Tibial nerve (tissue), 4 donors: Measurements from ENCODE around the gene TBC1D14. TPM values are rescaled to one million over a fixed set of nuclear protein-coding genes. Genes with fewer than 3 reads are reported as not detected.

ENCODE experiments used
- DNase-seq, 2 donors: peaks; one replicate each; pipeline ENCODE4 v3.0.0-alpha.2; 2019; ENCODE audit warnings: low spot score in 2 of 2
- H3K27ac ChIP-seq, 4 donors: fragments of 200-600 bp; sonication (generic) in 3 of 4; one replicate each; pipeline ENCODE4 v1.5.1; 2017 to 2019; ENCODE audit warnings: mild to moderate bottlenecking in 1 of 4
- H3K27me3 ChIP-seq, 2 donors: fragments of 200-600 bp; sonication (generic) in 1 of 2; one replicate each; pipeline versions ENCODE4 v1.5.1 to v1.6.0; 2017 to 2019
- H3K36me3 ChIP-seq, 3 donors: fragments of 200-600 bp; sonication (generic); one replicate each; pipeline ENCODE4 v1.5.1; 2018 to 2019
- H3K4me1 ChIP-seq, 4 donors: fragments of 200-600 bp; sonication (generic) in 3 of 4; one replicate each; pipeline ENCODE4 v1.5.1; 2017 to 2019
- H3K4me3 ChIP-seq, 4 donors: fragments of 200-600 bp; sonication (generic) in 3 of 4; one replicate each; pipeline ENCODE4 v1.5.1; 2017 to 2019; ENCODE audit warnings: mild to moderate bottlenecking in 1 of 4, moderate library complexity in 1 of 4
- H3K9me3 ChIP-seq, 4 donors: fragments of 200-600 bp; sonication (generic) in 3 of 4; one replicate each; pipeline ENCODE4 v1.5.1; 2017 to 2019
- CTCF ChIP-seq, 5 experiments: fragments of 200-600 bp in 3 of 5; fragments of 450-650 bp in 2 of 5; sonication (generic) in 3 of 5; IDR thresholded peaks; one replicate each; pipeline ENCODE4 v1.5.1; 2016 to 2019; ENCODE audit warnings: antibody characterized with exemption in 5 of 5, mild to moderate bottlenecking in 3 of 5, moderate library complexity in 2 of 5
- EP300 ChIP-seq, 2 donors: sonication (generic); formaldehyde crosslinking; IDR thresholded peaks; one replicate each; pipeline ENCODE4 v1.6.1; 2017; ENCODE audit warnings: antibody characterized with exemption in 2 of 2, mild to moderate bottlenecking in 1 of 2
- POLR2A ChIP-seq, 2 donors: fragments of 450-650 bp; IDR thresholded peaks; one replicate each; pipeline ENCODE4 v1.6.1; 2017; ENCODE audit warnings: antibody characterized with exemption in 2 of 2, mild to moderate bottlenecking in 2 of 2, moderate library complexity in 2 of 2
- WGBS, 2 donors: methylation state at CpG; one replicate each; pipeline ENCODE4 v1.1.5; 2018; 5-methylcytosine and 5-hydroxymethylcytosine counted together
- total RNA-seq, 4 donors: library from RNA; depleted of rRNA; stranded (reverse); fragments of >200 nt; gene quantifications; one replicate each; pipeline ENCODE4 v1.1.0, GENCODE V29; 2016

The TBC1D14 gene
- total RNA-seq, 4 donors from 2014 or later: 46.9 to 65.7 (median 51.3) TPM

- 52 to 55% methylated on average over 15 of the region's 15 CpGs for WGBS, 2 donors
- TF ChIP-seq POLR2A (IDR thresholded peaks at IDR 0.05) (no peak), CTCF (IDR thresholded peaks at IDR 0.05) (no peak), EP300 (IDR thresholded peaks at IDR 0.05) (no peak)
- Histone ChIP-seq H3K4me1 (peaks cover 0 to 58% (median 20%) of the 10 kb centered on the region in 4 donors), H3K27me3 (no peaks in the 10 kb centered on the region), H3K9me3 (no peaks in the 10 kb centered on the region), H3K36me3 (peaks cover 0 to 31% (median 4%) of the 10 kb centered on the region in 3 donors), H3K27ac (peak overlapping the region in 2 of 4 donors; percentile 0 to 77), H3K4me3 (no peak overlapping the region)
- no peak for DNase-seq
These were observed 83.4 kb downstream of the TBC1D14 start for GRCh38 chr4:6992728-6993677.

GRCh38 chr4:6996481-6996880, 86.9 kb downstream of the TBC1D14 start:
- Histone ChIP-seq H3K4me1 (peaks cover 0 to 23% (median 7%) of the 10 kb centered on the region in 4 donors), H3K9me3 (no peaks in the 10 kb centered on the region), H3K4me3 (no peak overlapping the region), H3K27ac (no peak overlapping the region), H3K27me3 (no peaks in the 10 kb centered on the region), H3K36me3 (peaks cover 0 to 66% (median 25%) of the 10 kb centered on the region in 3 donors)
- no peak for DNase-seq
- no peak for TF ChIP-seq EP300 (IDR thresholded peaks at IDR 0.05)
- no peak for TF ChIP-seq CTCF (IDR thresholded peaks at IDR 0.05)
- no peak for TF ChIP-seq POLR2A (IDR thresholded peaks at IDR 0.05)
- WGBS, 2 donors: 94 to 95% methylated on average over 12 of the region's 12 CpGs

- Histone ChIP-seq H3K27ac (no peak overlapping the region), H3K36me3 (peaks cover 0 to 93% (median 25%) of the 10 kb centered on the region in 3 donors), H3K4me1 (no peaks in the 10 kb centered on the region), H3K9me3 (no peaks in the 10 kb centered on the region), H3K27me3 (no peaks in the 10 kb centered on the region), H3K4me3 (no peak overlapping the region)
- no peak for TF ChIP-seq EP300 (IDR thresholded peaks at IDR 0.05)
- 84 to 93% methylated on average over 14 of the region's 14 CpGs for WGBS, 2 donors
- no peak for DNase-seq
These were observed 89.8 kb downstream of the TBC1D14 start for GRCh38 chr4:6999172-7000086.

- H3K27me3 ChIP-seq: no peaks in the 10 kb centered on the region
- WGBS, 2 donors: 94 to 96% methylated on average over 16 to 18 of the region's 18 CpGs
- no peak for DNase-seq
- no peaks in the 10 kb centered on the region for H3K4me1 ChIP-seq
- H3K4me3 ChIP-seq: no peak overlapping the region
- peaks cover 0 to 96% (median 21%) of the 10 kb centered on the region in 3 donors for H3K36me3 ChIP-seq
- H3K9me3 ChIP-seq: no peaks in the 10 kb centered on the region
- no peak overlapping the region for H3K27ac ChIP-seq
- TF ChIP-seq POLR2A (IDR thresholded peaks at IDR 0.05) (no peak), CTCF (IDR thresholded peaks at IDR 0.05) (no peak), EP300 (IDR thresholded peaks at IDR 0.05) (no peak)
These were observed 91.0 kb downstream of the TBC1D14 start for GRCh38 chr4:7000421-7001176.

- no peaks in the 10 kb centered on the region for H3K27me3 ChIP-seq
- WGBS, 2 donors: 95 to 97% methylated on average over 7 of the region's 7 CpGs
- no peak for DNase-seq
- no peak for TF ChIP-seq EP300 (IDR thresholded peaks at IDR 0.05)
- no peaks in the 10 kb centered on the region for H3K4me1 ChIP-seq
- no peak overlapping the region for H3K4me3 ChIP-seq
- H3K9me3 ChIP-seq: no peaks in the 10 kb centered on the region
- H3K27ac ChIP-seq: no peak overlapping the region
- H3K36me3 ChIP-seq: peaks cover 0 to 95% (median 21%) of the 10 kb centered on the region in 3 donors
These were observed 91.6 kb downstream of the TBC1D14 start for GRCh38 chr4:7001271-7001670.
